Prostate gland (tissue), 2 donors: Measurements from ENCODE around the gene FRMD5.

ENCODE experiments used
- CTCF ChIP-seq, 4 experiments: fragments of 200-600 bp in 2 of 4; fragments of 450-650 bp in 2 of 4; sonication (generic) in 2 of 4; IDR thresholded peaks; 1 replicate in 3 of 4; 2 replicates in 1 of 4; pipeline ENCODE4 v1.5.1; 2016 to 2019; ENCODE audit warnings: antibody characterized with exemption in 4 of 4, mild to moderate bottlenecking in 2 of 4, moderate library complexity in 2 of 4
- POLR2AphosphoS5 ChIP-seq: sonication (generic); formaldehyde crosslinking; IDR thresholded peaks from one replicate; pipeline ENCODE4 v1.6.1; 2017; ENCODE audit warnings: antibody characterized with exemption

DNA sequence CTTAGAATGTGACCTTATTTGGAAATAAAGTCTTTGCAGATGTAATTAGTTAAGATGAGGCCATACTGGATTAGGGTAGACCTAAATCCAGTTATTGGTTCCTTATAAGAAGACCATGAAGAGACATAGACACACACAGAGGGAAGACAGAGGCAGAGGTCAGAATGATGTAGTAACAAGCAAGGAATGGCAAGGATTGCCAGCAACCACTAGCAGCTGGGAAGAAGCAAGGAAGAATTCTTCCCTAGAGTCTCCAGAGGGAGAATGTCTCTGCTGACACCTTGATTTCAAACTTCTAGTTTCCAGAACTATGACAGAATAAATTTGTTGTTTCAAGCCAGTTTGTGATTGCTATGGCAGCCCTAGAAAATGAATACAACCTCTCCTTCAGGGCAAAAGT lies 251.6 kb downstream of the FRMD5 start:
- no peak for TF ChIP-seq POLR2AphosphoS5
- TF ChIP-seq CTCF (IDR thresholded peaks at IDR 0.05): no peak
